Muscle layer of duodenum (tissue), 2 donors: ENCODE results near the gene ITPR2.

Source experiments
- H3K27ac ChIP-seq: one replicate; pipeline ENCODE4 v1.7.0; 2013; ENCODE audit warnings: mild to moderate bottlenecking, low read length
- H3K27me3 ChIP-seq: one replicate; pipeline ENCODE4 v1.7.0; 2013; ENCODE audit warnings: low read depth, mild to moderate bottlenecking, control low read depth, low read length
- H3K36me3 ChIP-seq, 2 donors: one replicate each; pipeline ENCODE4 v1.7.0; 2013; ENCODE audit warnings: low read length in 2 of 2, control low read depth in 1 of 2, mild to moderate bottlenecking in 1 of 2; ENCODE audit not compliant: insufficient read depth in 2 of 2, control insufficient read depth in 1 of 2
- H3K4me1 ChIP-seq, 2 donors: one replicate each; pipeline ENCODE4 v1.7.0; 2013; ENCODE audit warnings: low read length in 2 of 2, mild to moderate bottlenecking in 2 of 2, control low read depth in 1 of 2, moderate library complexity in 1 of 2; ENCODE audit not compliant: insufficient read depth in 2 of 2, control insufficient read depth in 1 of 2
- H3K4me3 ChIP-seq, 2 donors: one replicate each; pipeline ENCODE4 v1.7.0; 2013; ENCODE audit warnings: low read length in 2 of 2, low read depth in 1 of 2, mild to moderate bottlenecking in 1 of 2
- H3K9me3 ChIP-seq, 2 donors: one replicate each; pipeline ENCODE4 v1.7.0; 2013; ENCODE audit warnings: low read length in 2 of 2, control low read depth in 1 of 2, mild to moderate bottlenecking in 1 of 2; ENCODE audit not compliant: control insufficient read depth in 1 of 2
- donor health status: healthy.

The ITPR2 gene

GRCh38 chr12:26704214-26704613 is 128.8 kb downstream of the ITPR2 start:
- peaks cover 3 to 7% of the 10 kb centered on the region in 2 donors for H3K4me1 ChIP-seq
- H3K27me3 ChIP-seq = no peaks in the 10 kb centered on the region
- no peaks in the 10 kb centered on the region for H3K9me3 ChIP-seq
- no peak overlapping the region for H3K4me3 ChIP-seq
- no peak overlapping the region for H3K27ac ChIP-seq
- H3K36me3 ChIP-seq = no peaks in the 10 kb centered on the region

- Histone ChIP-seq H3K4me1 (peaks cover 3 to 7% of the 10 kb centered on the region in 2 donors), H3K4me3 (no peak overlapping the region), H3K27me3 (no peaks in the 10 kb centered on the region), H3K27ac (no peak overlapping the region), H3K9me3 (no peaks in the 10 kb centered on the region), H3K36me3 (no peaks in the 10 kb centered on the region)
Measured at GRCh38 chr12:26702741-26703140, 130.3 kb downstream of the ITPR2 start.

DNA sequence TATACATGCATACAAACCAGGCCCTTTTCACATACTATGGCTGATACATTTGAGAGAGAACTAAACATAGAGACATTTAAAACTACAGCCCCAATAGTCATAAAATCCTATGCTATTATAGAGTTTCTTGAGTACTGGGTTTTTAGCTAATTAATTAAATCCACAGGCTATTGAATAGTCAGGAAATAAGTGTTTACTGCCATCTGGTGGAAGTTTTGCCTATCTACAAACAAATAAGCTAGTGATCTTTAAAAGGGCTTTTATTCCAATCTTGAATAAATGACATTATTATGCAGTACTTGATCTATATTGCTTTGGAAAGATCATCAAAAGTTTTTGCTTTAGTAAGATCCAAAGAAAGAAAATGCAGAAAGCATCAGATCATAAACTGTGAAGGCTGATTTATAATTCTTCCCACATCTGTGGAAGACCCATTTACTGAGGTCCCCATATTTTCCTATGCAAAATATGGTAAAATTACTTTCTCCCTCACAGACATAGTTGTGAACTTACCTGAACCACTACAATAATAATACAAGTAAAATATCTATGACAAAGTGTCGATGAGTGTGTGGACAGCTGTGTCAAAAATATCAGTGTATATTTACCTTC is 131.3 kb downstream of the ITPR2 start:
- no peak overlapping the region for H3K27ac ChIP-seq
- no peaks in the 10 kb centered on the region for H3K27me3 ChIP-seq
- H3K4me1 ChIP-seq = peaks cover 3 to 7% of the 10 kb centered on the region in 2 donors
- H3K4me3 ChIP-seq = no peak overlapping the region
- H3K9me3 ChIP-seq = no peaks in the 10 kb centered on the region
- peaks cover 0 to 8% of the 10 kb centered on the region in 2 donors for H3K36me3 ChIP-seq

- peaks cover under 1 to 9% of the 10 kb centered on the region in 2 donors for H3K36me3 ChIP-seq
Measured at GRCh38 chr12:26700430-26700829, 132.6 kb downstream of the ITPR2 start.

DNA sequence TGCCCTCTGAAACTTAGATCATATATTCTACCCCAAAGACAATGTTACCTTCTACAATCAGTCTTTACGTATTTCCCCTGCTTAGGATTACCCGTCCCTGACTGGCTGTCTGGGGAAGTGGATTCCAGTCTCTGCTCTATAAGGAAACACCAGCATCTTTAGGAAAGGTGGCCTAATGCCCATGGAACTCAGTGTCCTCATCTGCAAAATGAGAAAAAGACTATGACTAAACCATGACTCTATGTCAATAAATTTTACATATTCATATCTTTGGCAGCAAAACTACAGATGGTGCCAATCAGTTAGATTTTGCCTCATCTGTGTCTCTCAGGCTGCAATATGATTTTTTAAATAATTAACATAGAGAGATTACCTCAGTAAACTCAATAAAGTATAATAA is 133.8 kb downstream of the ITPR2 start:
- no peaks in the 10 kb centered on the region for H3K27me3 ChIP-seq
- no peaks in the 10 kb centered on the region for H3K9me3 ChIP-seq
- no peak overlapping the region for H3K4me3 ChIP-seq
- H3K4me1 ChIP-seq = no peaks in the 10 kb centered on the region
- H3K27ac ChIP-seq = no peak overlapping the region
- H3K36me3 ChIP-seq = peaks cover 8 to 9% of the 10 kb centered on the region in 2 donors

More at GRCh38 chr12:26700430-26700829, 132.6 kb downstream of the ITPR2 start:
- Histone ChIP-seq H3K4me3 (no peak overlapping the region), H3K9me3 (no peaks in the 10 kb centered on the region), H3K4me1 (peaks cover 1 to 7% of the 10 kb centered on the region in 2 donors), H3K27ac (no peak overlapping the region), H3K27me3 (no peaks in the 10 kb centered on the region)

DNA sequence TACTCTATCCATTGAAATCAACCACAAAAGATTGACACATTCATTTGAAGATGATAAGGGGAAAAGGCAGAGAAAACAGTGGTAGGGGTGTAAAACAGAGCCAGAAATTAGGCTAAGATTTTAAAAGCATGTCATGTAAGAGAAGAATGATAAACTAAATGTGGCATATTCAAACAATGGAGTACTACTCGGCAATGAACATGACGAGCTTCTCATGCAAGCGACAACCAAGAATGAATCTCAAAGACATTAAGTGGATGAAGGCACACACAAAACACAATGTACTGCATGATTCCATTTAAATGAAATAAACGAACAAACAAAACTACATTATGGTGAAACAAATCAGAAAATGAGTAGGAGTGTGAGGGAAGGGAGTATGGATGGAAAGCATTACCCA is 134.8 kb downstream of the ITPR2 start:
- Histone ChIP-seq H3K36me3 (peaks cover 8 to 9% of the 10 kb centered on the region in 2 donors), H3K4me1 (no peaks in the 10 kb centered on the region), H3K27ac (no peak overlapping the region), H3K27me3 (no peaks in the 10 kb centered on the region), H3K4me3 (no peak overlapping the region), H3K9me3 (no peaks in the 10 kb centered on the region)

DNA sequence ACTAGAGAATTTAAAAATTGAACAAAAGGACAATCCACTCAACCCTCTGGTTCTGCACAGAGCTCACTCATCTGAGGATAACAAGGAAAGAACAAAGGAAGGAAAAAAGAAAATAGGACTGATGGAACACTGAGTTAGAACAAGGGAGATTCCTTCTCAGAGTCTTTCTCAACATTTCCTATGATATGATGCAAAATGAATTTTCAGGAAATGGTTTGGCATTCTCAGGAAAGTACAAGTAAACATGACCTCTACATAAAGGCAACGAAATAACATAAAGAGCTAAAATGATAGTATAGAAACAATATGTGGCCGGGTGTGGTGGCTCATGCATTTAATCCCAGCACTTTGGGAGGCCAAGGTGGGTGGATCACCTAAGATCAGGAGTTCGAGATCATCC is 135.8 kb downstream of the ITPR2 start:
- Histone ChIP-seq H3K4me1 (no peaks in the 10 kb centered on the region), H3K4me3 (no peak overlapping the region), H3K36me3 (peaks cover 8 to 9% of the 10 kb centered on the region in 2 donors), H3K27ac (no peak overlapping the region), H3K9me3 (no peaks in the 10 kb centered on the region), H3K27me3 (no peaks in the 10 kb centered on the region)

- no peak overlapping the region for H3K27ac ChIP-seq
- H3K27me3 ChIP-seq = no peaks in the 10 kb centered on the region
- H3K36me3 ChIP-seq = peaks cover 8 to 9% of the 10 kb centered on the region in 2 donors
- no peak overlapping the region for H3K4me3 ChIP-seq
- no peaks in the 10 kb centered on the region for H3K9me3 ChIP-seq
- no peaks in the 10 kb centered on the region for H3K4me1 ChIP-seq
Measured at GRCh38 chr12:26696613-26697092, 136.3 kb downstream of the ITPR2 start.

DNA sequence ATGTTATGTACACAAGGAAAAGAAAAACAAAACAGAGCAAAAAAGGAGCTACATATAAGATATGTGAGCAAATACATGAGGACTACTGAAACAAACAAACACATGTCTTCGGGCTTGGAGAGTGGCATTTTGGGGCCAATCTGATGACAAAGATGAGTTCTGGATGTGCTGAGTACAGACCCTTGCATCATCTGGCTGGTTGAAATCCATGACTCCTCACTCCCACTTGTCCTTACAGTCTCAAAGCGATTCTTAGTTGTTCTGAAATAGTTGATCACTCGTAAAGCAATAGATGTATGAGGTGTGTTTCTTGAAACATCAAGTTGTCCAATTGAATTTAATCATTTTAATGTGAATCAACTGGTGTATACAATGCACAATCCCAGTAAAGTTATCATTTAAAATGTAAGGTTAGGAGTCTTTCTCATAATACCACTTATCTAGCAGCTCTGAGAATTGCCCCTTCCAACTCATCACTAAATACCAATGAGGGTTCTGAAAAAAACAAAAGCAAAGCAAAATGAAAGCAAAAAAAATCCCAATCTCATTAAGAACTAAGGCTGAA is 136.9 kb downstream of the ITPR2 start:
- H3K27me3 ChIP-seq = no peaks in the 10 kb centered on the region
- no peaks in the 10 kb centered on the region for H3K4me1 ChIP-seq
- no peak overlapping the region for H3K4me3 ChIP-seq
- H3K27ac ChIP-seq = no peak overlapping the region
- H3K9me3 ChIP-seq = no peaks in the 10 kb centered on the region
- H3K36me3 ChIP-seq = peaks cover 8 to 9% of the 10 kb centered on the region in 2 donors

DNA sequence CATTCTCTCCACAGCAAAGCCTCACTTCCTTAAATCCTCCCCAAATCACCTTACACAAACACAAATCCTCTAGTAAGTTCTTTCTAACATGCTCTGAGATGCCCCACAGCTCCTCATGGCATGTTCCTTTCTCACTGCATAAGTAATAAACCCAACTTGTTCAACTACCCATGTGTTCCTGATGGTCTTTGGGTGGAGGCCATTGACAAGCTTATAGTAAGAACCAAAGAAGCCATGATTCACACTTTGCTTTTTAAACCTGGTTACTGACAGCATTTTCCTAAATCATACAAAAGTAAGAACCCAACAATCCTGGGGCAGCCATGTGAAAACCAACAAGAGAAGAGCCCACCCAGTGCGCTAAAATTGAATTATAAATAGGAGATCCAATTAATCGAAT is 138.6 kb downstream of the ITPR2 start:
- H3K27ac ChIP-seq = no peak overlapping the region
- H3K27me3 ChIP-seq = no peaks in the 10 kb centered on the region
- H3K9me3 ChIP-seq = no peaks in the 10 kb centered on the region
- H3K4me3 ChIP-seq = no peak overlapping the region
- H3K36me3 ChIP-seq = peaks cover 8 to 9% of the 10 kb centered on the region in 2 donors
- no peaks in the 10 kb centered on the region for H3K4me1 ChIP-seq

DNA sequence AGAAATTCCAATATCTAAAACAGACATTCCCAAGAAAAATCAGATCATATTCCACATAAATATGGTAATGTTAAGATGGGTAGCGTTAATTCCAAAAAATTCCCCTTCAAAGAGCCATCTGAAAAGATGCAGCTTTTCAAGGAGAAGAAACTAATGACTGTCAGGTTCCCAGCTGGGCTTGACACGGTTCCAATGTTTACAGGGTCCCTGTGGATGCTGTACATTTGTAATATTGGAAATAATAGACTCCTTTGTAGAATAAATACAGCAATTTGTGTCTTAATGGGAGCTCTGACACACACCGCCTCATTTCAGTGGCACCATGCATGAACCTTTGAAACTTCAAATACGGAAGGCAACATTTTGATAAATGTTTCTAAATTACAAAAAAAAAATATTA is 140.6 kb downstream of the ITPR2 start:
- no peaks in the 10 kb centered on the region for H3K27me3 ChIP-seq
- H3K27ac ChIP-seq = no peak overlapping the region
- no peak overlapping the region for H3K4me3 ChIP-seq
- peaks cover 8% of the 10 kb centered on the region in 2 donors for H3K36me3 ChIP-seq
- H3K4me1 ChIP-seq = no peaks in the 10 kb centered on the region
- H3K9me3 ChIP-seq = no peaks in the 10 kb centered on the region
